Activated CD4-positive, alpha-beta T cell treated with anti-CD3 and anti-CD28 coated beads, Interleukin-2, amount 50 U/mL, for 48 hours (primary cell): ENCODE results near the gene SKAP2.
"Not testable (repeated sequence)": the region's sequence is repeated elsewhere in the genome, so short reads cannot be mapped to it uniquely, and the experiment has no call there.

Experiments
- DNase-seq, 2 experiments: peaks; one replicate each; pipeline ENCODE4 v3.0.0-alpha.2; 2020

Gene SKAP2

GRCh38 chr7:26856176-26856985 is 8.0 kb downstream of the SKAP2 start:
- DNase-seq = no peak

GRCh38 chr7:26854876-26855855 is 9.2 kb downstream of the SKAP2 start:
- DNase-seq = no peak

GRCh38 chr7:26853788-26854393 is 10.5 kb downstream of the SKAP2 start:
- DNase-seq = no peak

GRCh38 chr7:26850193-26850651 is 14.2 kb downstream of the SKAP2 start:
- DNase-seq = no peak

- DNase-seq = no peak
These were observed 20.7 kb downstream of the SKAP2 start for GRCh38 chr7:26843705-26844104.

DNA sequence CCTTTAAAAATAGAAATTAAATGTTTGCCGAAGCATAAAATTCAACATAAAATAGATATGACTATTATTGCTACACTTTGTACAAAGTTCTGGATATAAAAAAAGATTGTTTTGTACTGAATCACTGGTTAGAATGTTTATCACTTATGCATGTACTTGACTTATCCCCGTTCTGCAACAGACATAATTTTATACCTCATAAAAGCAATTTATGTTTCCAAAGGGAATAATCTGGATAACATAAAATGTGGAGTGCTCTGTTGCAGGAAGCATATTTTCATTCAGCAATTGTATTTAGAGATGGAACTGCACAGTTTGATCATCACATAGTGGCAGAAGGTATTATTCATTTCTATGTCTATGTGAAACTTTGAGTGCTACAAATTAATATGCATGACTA is 21.5 kb downstream of the SKAP2 start:
- DNase-seq = no peak

GRCh38 chr7:26841003-26841739 is 23.2 kb downstream of the SKAP2 start:
- DNase-seq = no peak

- not testable (repeated sequence) for DNase-seq
These were observed 27.6 kb downstream of the SKAP2 start for GRCh38 chr7:26836793-26837192.

DNA sequence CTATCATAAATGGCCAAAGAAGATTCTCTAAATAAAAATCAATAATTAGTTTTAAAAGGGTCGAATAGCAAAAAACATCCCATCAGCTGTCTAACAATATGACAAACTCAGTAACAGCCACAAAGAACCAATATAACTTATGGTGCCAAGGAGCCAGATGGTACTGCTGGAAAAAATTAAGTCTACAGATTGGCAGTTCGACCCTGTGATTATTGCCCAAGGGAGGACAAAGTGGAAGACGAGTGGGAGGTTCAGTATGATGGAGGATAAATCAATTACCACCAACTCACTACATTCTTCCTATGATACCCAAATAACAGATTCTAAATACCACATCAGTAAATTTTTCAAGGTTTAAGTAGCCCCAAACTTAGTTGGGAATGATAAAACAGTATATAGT is 49.0 kb downstream of the SKAP2 start:
- DNase-seq = no peak

DNA sequence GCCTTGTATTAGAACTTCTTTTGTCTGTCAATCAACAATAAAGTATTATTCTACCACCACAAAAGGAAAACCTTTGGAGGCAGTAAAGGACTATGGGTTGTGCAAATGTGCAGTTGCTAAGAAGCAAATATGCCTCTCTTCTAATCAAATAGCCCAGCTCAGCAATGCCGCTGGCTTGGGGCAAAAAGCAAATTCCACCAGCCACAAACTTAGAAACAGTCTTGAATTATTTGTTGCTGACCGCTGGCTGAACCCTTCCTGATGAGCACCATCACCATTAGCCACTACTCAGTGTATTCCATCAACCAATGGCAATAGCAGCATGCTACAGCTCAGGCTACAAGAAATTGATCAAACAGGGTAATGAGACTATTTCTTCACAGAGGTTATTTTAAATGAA is 51.0 kb downstream of the SKAP2 start:
- DNase-seq = no peak

- no peak for DNase-seq
These were observed 69.8 kb downstream of the SKAP2 start for GRCh38 chr7:26794541-26794940.

GRCh38 chr7:26792576-26792975 is 71.8 kb downstream of the SKAP2 start:
- no peak for DNase-seq

GRCh38 chr7:26792006-26792405 is 72.4 kb downstream of the SKAP2 start:
- DNase-seq = no peak

DNA sequence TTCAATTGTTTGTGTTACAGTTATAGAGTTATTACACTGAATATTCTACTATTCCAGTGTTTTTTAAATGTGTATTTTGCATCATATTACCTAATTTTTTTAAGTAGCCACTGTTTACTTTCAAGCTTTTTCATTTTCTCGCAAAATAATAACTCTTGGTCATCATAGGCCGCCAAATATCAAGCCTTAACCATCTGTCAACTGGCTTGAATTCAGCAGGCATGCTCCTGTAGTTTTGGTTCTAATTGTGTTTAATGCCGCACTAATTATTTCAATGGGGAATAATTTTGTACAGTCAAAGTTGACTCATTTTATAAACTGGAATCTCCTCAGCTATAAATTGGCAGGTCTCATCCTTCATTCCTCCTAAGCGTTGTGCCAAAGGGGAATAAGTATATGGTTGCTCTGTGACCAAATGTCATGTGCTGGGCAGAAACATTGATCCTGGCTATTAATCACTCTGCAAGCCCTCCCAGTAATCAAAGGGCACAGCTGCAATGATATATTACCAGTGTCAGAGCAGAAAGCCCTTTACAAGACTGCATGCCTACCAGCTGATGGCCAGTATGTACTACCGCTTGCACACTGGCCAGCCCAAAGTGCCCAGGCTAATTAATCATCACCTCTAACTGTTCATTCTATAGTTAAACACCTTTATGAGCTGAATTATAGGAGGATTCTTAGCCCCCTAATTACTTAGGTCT is 74.8 kb downstream of the SKAP2 start:
- DNase-seq = no peak

GRCh38 chr7:26787701-26788100 is 76.7 kb downstream of the SKAP2 start:
- DNase-seq = no peak

- DNase-seq = no peak
These were observed 80.3 kb downstream of the SKAP2 start for GRCh38 chr7:26784118-26784517.

DNA sequence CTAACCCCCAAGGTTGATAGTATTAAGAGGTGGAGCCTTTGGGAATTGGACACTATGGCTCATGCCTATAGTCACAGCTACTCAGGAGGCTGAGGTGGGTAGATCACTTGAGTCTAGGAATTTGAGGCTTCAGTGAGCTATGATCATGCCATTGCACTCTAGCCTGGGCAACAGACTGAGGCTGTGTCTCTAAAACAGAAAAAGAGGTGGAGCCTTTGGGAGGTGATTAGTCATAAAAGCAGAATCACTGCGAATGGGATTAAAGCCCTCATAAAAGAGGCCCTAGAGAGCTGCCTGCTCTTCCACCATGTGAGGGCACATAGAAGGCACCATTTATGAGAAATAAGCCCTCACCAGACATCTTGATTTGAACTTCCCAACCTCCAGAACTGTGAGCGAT is 81.9 kb downstream of the SKAP2 start:
- DNase-seq = no peak

- no peak for DNase-seq
These were observed 84.3 kb downstream of the SKAP2 start for GRCh38 chr7:26779978-26780595.

DNA sequence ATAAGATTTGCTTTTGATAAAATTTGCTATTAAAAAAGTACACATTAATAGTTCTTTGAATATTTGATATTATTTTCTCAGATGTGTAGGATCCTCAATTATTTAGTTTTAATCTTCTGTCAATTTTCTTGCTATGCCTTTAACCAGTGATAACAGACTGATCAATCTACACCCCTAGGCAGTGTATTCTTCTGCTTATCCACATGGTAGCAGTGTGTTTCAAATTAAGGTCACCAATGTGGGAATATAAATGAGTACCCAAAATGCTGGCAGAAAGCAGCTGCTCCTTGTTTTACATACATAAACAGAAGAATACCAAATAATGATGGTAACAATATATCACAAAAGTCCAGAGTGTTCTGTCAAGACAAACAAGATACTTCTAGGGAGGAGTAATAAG is 87.0 kb downstream of the SKAP2 start:
- DNase-seq = no peak

- DNase-seq = no peak
These were observed 103.9 kb downstream of the SKAP2 start for GRCh38 chr7:26760501-26760900.

- no peak for DNase-seq
These were observed 105.3 kb downstream of the SKAP2 start for GRCh38 chr7:26759108-26759507.
